Tongue (tissue), 2 donors: ENCODE data around the gene TGFBI. TPM values are rescaled to one million over a fixed set of nuclear protein-coding genes. Genes with fewer than 3 reads are reported as not detected.

Experiments used
- DNase-seq: peaks from one replicate; pipeline ENCODE4 v3.0.0-alpha.2; 2015
- total RNA-seq: library from RNA; depleted of rRNA; stranded (reverse); fragments of >200 nt; gene quantifications from one replicate; pipeline ENCODE4 v1.2.3, GENCODE V29; 2014

Gene TGFBI
- 376 TPM for total RNA-seq

DNA sequence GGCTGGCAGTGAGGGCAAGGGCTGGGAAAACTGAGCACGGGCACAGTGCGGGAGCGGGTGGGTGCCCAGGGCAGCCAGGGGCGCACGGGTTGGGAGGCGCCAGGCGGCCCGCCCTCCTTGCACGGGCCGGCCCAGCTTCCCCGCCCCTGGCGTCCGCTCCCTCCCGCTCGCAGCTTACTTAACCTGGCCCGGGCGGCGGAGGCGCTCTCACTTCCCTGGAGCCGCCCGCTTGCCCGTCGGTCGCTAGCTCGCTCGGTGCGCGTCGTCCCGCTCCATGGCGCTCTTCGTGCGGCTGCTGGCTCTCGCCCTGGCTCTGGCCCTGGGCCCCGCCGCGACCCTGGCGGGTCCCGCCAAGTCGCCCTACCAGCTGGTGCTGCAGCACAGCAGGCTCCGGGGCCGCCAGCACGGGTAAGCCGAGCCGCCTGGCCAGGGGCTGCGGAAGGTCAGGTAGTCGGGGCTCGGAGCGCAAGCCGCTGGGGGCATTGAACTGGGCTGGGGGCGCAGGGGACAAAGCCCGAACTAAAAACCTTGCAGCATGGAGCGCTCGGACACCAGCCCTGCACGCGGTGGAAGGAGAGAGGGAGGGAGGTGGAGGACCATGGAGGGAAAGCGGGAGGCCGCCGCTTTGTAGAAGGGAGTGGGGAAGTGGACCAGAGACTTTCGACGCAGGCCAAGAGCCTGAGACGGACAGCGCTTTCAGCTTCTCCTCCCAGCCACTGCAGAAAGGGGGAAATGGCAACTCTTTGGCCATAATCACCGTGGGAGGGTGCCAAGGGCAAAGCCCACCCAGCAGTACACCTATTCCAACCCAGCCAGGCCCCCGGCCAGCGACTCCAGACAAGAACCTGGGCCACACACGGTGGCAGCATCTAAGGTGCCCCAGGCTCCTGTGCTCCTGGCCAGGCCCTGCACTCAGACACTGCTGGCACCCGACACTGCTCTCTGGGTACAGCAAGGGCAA is at the start of gene TGFBI:
TSS of gene TGFBI (plus strand) at position 207 of the 961 bp plus-strand sequence. CDS start at position 275, 68 bp downstream.
- DNase-seq, result peak; percentile 81

- no peak for DNase-seq
Measured at GRCh38 chr5:135978993-135979392, 49.8 kb upstream of the TGFBI start.

DNA sequence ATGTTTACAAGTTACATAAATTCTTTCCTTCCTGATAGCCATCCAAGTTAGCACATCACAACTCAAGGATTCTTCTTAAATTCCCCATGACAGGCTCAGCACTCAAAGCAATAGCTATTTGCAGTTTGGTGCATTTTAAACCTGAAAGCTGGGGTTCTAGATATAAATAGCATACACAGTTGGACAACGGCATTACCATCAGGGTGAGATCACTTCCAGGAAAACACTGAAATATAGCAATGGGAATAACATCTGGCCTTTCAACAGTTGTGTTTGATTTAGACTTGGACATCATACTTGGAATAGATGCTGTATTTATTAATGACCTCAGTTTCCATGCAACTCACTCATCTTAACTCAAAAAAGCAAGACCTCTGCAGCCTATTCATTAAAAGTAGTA is 49.3 kb upstream of the TGFBI start:
- peak; percentile 90 for DNase-seq

GRCh38 chr5:135980620-135981019 is 48.2 kb upstream of the TGFBI start:
- no peak for DNase-seq

DNA sequence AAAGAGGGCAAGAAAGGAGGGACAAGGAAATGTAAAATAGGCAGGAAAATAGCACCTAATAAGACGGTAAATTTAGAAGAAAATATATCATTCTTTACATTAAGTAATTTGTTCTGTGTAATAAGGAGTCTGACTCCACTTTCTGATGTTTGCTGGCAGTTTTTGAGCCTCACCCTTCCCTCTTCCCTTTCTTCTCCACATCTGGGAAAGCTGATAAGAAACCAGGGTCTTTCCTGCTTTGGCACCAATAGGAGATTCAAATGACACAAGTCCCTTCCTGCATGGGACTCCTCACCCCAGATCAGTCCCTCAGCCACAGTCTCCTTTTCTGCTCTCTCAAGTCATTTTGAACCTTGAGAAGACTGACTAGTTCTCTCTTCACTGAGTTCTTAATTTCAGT is 42.8 kb upstream of the TGFBI start:
- DNase-seq, result no peak

GRCh38 chr5:135986401-135986800 is 42.4 kb upstream of the TGFBI start:
- DNase-seq, result no peak

GRCh38 chr5:135986891-135987401 is 41.8 kb upstream of the TGFBI start:
- DNase-seq, result peak; percentile 63

DNA sequence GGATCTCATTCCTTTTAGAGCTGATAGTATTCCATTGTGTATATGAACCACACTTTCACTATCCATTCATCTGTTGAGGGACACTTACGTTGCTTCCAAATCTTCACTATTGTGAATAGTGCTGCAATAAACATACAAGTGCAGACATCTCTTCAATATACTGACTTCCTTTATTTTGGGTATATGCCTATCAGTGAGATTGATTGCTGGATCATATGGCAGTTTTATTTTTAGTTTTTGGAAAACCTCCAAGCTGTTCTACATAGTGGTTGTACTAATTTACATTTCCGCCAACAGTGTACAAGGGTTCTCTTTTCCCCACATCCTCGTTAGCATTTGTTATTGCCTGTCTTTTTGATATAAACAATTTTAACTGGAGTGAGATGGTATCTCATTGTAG is 40.2 kb upstream of the TGFBI start:
- DNase-seq, result no peak

DNA sequence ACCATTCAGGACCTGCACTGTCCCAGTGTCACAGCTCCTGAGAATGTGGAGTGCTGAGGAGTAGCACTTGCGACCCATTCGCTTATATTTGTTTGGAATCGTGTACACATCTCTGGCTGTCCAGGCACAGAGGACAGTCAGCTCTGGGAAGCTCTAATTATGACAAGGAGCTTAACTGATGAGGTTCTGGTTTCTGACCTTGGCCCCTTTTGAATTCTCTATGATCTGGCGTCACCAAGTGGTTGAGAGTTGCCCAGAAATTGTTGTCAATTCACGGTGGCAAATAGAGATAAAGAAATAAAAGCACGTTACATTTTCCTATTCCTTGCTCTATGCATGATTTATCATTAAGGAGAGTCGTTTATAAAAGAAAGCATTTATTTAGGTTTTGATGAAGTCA is 39.1 kb upstream of the TGFBI start:
- no peak for DNase-seq

GRCh38 chr5:135990528-135991255 is 38.1 kb upstream of the TGFBI start:
- no peak for DNase-seq

- DNase-seq, result no peak
Measured at GRCh38 chr5:135991429-135991828, 37.4 kb upstream of the TGFBI start.

DNA sequence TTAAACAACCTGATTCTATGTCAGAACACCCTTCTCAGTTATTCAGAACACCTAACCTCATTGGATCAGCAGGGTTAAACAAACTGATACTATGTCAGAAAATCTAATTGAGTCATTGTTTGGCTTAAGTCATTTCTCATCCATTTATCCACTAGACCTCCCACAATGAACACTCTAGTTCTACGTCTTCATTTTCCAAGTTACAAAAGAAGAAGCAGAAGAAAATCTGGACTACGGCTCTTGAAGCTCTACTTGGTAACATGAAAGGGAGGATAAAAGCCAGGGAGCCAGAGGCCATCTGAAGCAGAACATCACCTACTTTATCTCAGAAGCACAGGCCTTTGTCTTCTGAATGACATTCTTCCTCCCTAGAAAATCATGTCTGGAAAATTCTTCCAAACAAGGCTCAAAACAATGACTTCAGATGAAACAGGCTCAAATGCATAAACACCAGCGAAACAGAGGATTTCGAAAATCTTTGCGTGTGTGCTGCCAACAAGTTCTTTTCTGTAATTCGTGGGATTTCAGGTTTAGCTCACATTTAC is 35.4 kb upstream of the TGFBI start:
- DNase-seq, result peak; percentile 67

DNA sequence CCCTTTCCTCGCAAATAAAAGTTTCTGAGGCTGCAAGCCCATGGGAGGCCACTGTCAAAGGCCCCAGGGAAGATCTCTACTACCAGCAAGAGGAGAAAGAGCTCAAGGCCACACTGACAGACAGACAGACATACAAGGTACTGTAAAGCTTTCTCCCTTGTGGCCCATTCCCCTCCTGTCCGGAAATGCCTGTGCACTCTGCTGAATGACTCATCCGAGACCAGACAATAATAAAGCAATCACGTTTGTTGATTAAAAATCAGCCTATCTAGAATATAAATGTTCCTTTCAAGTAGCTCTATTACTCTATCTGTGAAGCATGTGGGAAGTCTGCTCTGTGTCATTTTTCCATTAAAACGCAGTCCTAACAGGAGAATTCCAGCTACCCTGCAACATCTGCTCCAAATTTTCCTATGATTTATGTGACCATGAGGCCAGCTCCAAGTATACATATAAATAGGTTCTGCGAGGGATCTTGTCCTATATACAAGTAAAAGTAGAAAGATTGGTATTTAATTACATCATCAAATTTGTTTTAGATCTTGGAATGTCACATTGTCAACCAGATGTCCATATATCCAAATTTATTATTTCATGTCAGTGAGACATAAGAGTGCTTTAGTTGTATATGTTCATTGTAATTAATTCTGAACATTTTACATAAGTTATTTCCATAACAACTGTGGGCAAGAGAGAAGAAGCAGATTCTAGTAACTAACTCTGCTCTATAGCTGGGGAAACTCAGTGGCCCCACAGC is 34.7 kb upstream of the TGFBI start:
- DNase-seq, result peak; percentile 83

- DNase-seq, result no peak
Measured at GRCh38 chr5:135995976-135996375, 32.8 kb upstream of the TGFBI start.

DNA sequence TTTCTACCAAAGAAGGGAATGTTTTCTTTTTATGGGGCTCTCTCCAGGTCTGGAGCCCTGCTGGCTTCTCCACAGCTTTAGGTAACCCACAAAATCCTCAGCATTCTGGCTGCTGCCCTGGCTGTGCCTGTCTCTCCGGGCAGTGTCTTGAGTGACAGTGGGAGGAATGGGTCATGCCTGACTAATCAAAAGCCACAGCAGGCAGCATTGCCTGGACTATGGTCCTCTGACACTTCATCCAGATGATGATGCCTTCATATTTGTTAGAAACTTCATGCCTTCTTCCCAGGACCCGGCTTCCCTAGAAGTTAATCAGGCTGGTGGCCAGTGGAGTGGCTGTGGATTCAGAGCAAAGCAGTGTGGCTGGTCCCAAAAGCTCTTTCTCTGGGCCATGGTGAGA is 32.2 kb upstream of the TGFBI start:
- no peak for DNase-seq

GRCh38 chr5:135997673-135998335 is 31.0 kb upstream of the TGFBI start:
- DNase-seq, result peak; percentile 62

DNA sequence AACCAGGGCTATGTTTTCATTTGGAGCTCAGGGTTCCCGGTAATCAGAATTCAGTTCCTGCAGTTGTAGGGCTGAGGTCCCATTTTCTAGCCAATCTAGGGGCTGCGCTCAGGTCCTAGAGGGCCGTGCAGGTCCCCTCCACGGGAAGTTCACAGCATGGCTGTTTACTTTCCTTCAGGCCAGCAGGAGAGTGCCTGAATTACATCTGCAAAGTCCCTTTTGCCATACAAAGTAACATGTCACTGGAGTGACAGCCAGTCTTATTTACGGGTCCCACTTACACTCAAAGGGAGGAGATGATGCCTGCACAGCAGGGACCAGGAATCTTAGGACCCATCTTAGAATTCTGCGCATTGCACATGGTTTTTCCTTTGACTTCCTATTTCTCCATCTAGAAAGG is 29.9 kb upstream of the TGFBI start:
- DNase-seq, result no peak

DNA sequence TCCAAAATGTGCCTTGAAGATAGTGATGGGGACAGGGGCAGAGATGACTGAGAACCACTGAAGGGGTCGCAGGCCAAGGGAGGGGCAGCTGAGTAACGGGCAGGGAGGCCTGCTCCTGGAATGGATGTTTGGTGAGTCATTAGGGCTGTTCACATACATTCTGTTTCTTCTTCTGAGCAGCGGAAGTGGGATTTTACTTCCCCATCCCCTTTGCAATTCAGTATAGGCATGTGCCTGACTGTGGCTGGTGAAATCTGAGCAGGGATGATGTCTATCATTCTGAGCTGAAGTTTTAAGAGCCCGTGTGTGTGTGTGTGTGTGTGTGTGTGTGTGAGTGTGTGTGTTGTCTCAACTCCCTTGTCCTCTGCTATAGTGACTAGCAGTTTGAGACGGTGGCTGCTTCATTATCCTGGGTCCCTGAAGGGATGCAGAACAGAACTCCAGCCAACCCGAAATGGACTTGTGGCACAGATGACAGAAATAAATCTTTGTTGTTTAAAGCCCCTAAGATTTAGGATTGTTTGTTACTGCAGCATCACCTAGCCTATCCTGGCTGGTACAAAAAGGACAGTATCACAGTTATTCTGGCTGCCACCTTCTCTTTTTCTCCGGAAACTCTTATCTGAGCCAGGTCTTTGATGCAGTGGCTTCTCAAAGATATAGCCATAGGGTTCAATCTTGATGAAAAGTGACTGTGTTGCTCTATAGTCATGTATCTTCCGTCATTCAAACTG is 29.2 kb upstream of the TGFBI start:
- DNase-seq, result no peak

GRCh38 chr5:136000147-136000546 is 28.6 kb upstream of the TGFBI start:
- DNase-seq, result no peak

- no peak for DNase-seq
Measured at GRCh38 chr5:136000932-136001331, 27.9 kb upstream of the TGFBI start.

GRCh38 chr5:136001466-136001981 is 27.3 kb upstream of the TGFBI start:
- DNase-seq, result peak; percentile 81
